ENCODE results near the gene CENPU. TPM values are rescaled to one million over a fixed set of nuclear protein-coding genes. Genes with fewer than 3 reads are reported as not detected.
A peak's percentile ranks its signal among the peaks of the same experiment; 100 is the strongest.

CENPU gene
- total RNA-seq, 2 donors from 2014 or later: 69.9 to 96.2 TPM

- no peaks in the 10 kb centered on the region for H3K27me3 ChIP-seq (ENCODE audit: control insufficient read depth, insufficient read depth, low read length, poor library complexity, severe bottlenecking)
- no peaks in the 10 kb centered on the region for H3K4me1 ChIP-seq (ENCODE audit: control insufficient read depth, insufficient read depth, low read length)
- no peak for DNase-seq
- H3K9me3 Mint-ChIP-seq: no peaks in the 10 kb centered on the region
- no peak overlapping the region for H3K27ac Mint-ChIP-seq
- H3K9ac ChIP-seq (ENCODE audit: extremely low read depth, low read length, poor library complexity, severe bottlenecking): no peak overlapping the region
- peaks cover 19% of the 10 kb centered on the region for H3K36me3 ChIP-seq (ENCODE audit: control insufficient read depth, insufficient read depth, low read length)
- peaks cover 6% of the 10 kb centered on the region for H3K4me1 Mint-ChIP-seq
- H3K9me3 ChIP-seq (ENCODE audit: control insufficient read depth, low read length): no peaks in the 10 kb centered on the region
- no peak overlapping the region for H3K4me3 ChIP-seq (ENCODE audit: low read length)
- no peaks in the 10 kb centered on the region for H3K27me3 Mint-ChIP-seq (ENCODE audit: insufficient read depth)
- no peak overlapping the region for H3K4me3 Mint-ChIP-seq
- WGBS, 2 experiments (ENCODE audit: insufficient coverage in 1 of 2, insufficient read length in 1 of 2): 56% methylated on average over 5 of the region's 5 CpGs; no CpG with 5 or more reads in 1 of the 2 experiments
- peaks cover 22% of the 10 kb centered on the region for H3K36me3 Mint-ChIP-seq (ENCODE audit: low read depth)
- no peak for TF ChIP-seq CTCF (conservative IDR thresholded peaks at IDR 0.05)
- no peak overlapping the region for H3K27ac ChIP-seq (ENCODE audit: low read depth, low read length)
These were observed 44.2 kb downstream of the CENPU start for GRCh38 chr4:184689681-184690080.

GRCh38 chr4:184688447-184688846, 45.4 kb downstream of the CENPU start:
- no peaks in the 10 kb centered on the region for H3K4me1 ChIP-seq (ENCODE audit: control insufficient read depth, insufficient read depth, low read length)
- Mint-ChIP-seq H3K4me3 (no peak overlapping the region), H3K36me3 (ENCODE audit: low read depth) (peaks cover 13% of the 10 kb centered on the region), H3K27me3 (ENCODE audit: insufficient read depth) (no peaks in the 10 kb centered on the region), H3K27ac (peak overlapping the region; percentile 63), H3K9me3 (no peaks in the 10 kb centered on the region), H3K4me1 (peaks cover 6% of the 10 kb centered on the region)
- H3K4me3 ChIP-seq (ENCODE audit: low read length): no peak overlapping the region
- peaks cover 6% of the 10 kb centered on the region for H3K36me3 ChIP-seq (ENCODE audit: control insufficient read depth, insufficient read depth, low read length)
- no peak for TF ChIP-seq CTCF (conservative IDR thresholded peaks at IDR 0.05)
- H3K27ac ChIP-seq (ENCODE audit: low read depth, low read length): no peak overlapping the region
- H3K9ac ChIP-seq (ENCODE audit: extremely low read depth, low read length, poor library complexity, severe bottlenecking): no peak overlapping the region
- no peaks in the 10 kb centered on the region for H3K27me3 ChIP-seq (ENCODE audit: control insufficient read depth, insufficient read depth, low read length, poor library complexity, severe bottlenecking)
- WGBS, 2 experiments (ENCODE audit: insufficient coverage in 1 of 2, insufficient read length in 1 of 2): 37 to 50% methylated on average over 8 to 11 of the region's 11 CpGs
- DNase-seq: peak; percentile 88
- H3K9me3 ChIP-seq (ENCODE audit: control insufficient read depth, low read length): no peaks in the 10 kb centered on the region

GRCh38 chr4:184688005-184688404, 45.9 kb downstream of the CENPU start:
- H3K9ac ChIP-seq (ENCODE audit: extremely low read depth, low read length, poor library complexity, severe bottlenecking): no peak overlapping the region
- H3K27ac ChIP-seq (ENCODE audit: low read depth, low read length): no peak overlapping the region
- WGBS, 2 experiments (ENCODE audit: insufficient coverage in 1 of 2, insufficient read length in 1 of 2): 60 to 90% methylated on average over 2 to 3 of the region's 3 CpGs

More at GRCh38 chr4:184688005-184688404, 45.9 kb downstream of the CENPU start:
- Histone ChIP-seq H3K4me1 (ENCODE audit: control insufficient read depth, insufficient read depth, low read length) (no peaks in the 10 kb centered on the region), H3K9me3 (ENCODE audit: control insufficient read depth, low read length) (no peaks in the 10 kb centered on the region), H3K36me3 (ENCODE audit: control insufficient read depth, insufficient read depth, low read length) (peaks cover 4% of the 10 kb centered on the region), H3K4me3 (ENCODE audit: low read length) (no peak overlapping the region), H3K27me3 (ENCODE audit: control insufficient read depth, insufficient read depth, low read length, poor library complexity, severe bottlenecking) (no peaks in the 10 kb centered on the region)
- no peak overlapping the region for H3K4me3 Mint-ChIP-seq
- no peak overlapping the region for H3K27ac Mint-ChIP-seq
- H3K4me1 Mint-ChIP-seq: peaks cover 6% of the 10 kb centered on the region
- TF ChIP-seq CTCF (conservative IDR thresholded peaks at IDR 0.05): no peak
- peaks cover 12% of the 10 kb centered on the region for H3K36me3 Mint-ChIP-seq (ENCODE audit: low read depth)
- H3K9me3 Mint-ChIP-seq: no peaks in the 10 kb centered on the region
- H3K27me3 Mint-ChIP-seq (ENCODE audit: insufficient read depth): no peaks in the 10 kb centered on the region
- no peak for DNase-seq

Measured in endodermal cell (in vitro differentiated cells).